Measurements from ENCODE around the gene OR2T8. TPM values are rescaled to one million over a fixed set of nuclear protein-coding genes. Genes with fewer than 3 reads are reported as not detected.
A peak's percentile ranks its signal among the peaks of the same experiment; 100 is the strongest.

Gene OR2T8
- total RNA-seq, 1 experiment from 2014 or later: not detected

DNA sequence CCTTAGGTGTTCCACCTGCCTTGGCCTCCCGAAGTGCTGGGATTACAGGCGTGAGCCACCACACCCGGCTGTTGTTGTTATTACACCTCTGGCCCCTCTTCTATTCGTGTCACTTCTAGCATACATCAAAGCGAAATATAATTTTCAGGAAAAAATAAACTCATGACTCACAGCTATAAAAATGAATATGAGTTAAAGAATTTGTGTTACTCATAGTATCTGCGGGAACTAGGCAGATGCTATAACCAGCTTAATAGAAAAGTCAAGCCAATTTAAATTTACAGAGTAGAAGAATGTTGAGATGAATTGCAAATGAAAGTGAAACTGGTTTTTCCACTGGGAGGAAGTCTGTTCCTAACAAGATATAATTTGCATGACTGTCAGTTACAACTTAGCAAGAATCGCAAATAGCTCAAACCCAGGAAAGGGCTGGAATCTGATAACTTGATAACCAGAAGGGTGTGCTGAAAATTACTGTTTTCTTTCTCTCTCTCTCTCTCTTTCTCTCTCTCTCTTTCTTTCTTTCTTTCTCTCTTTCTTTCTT lies 13.5 kb upstream of the OR2T8 start:
- H3K27me3 Mint-ChIP-seq (ENCODE audit: low read depth): peaks cover 11% of the 10 kb centered on the region
- H3K36me3 Mint-ChIP-seq: peaks cover 66% of the 10 kb centered on the region
- peaks cover 54% of the 10 kb centered on the region for H3K4me1 Mint-ChIP-seq
- ATAC-seq (peak; percentile 79), DNase-seq (ENCODE audit: low spot score) (no peak)
- peaks cover 73% of the 10 kb centered on the region for H3K9me3 Mint-ChIP-seq
- CTCF ChIA-PET: interaction anchor here (0.6 to 0.7 kb wide), 2 partner anchors 12 to 31 kb away, joined by 3 read pairs; no protein-coding TSS in a partner anchor
- POLR2A ChIA-PET: no interaction called here
- 0 out of 2 replicates have a peak overlapping the region, but pooled peaks have one; percentile 6 for H3K4me3 Mint-ChIP-seq
- TF ChIP-seq, protein P1, sequence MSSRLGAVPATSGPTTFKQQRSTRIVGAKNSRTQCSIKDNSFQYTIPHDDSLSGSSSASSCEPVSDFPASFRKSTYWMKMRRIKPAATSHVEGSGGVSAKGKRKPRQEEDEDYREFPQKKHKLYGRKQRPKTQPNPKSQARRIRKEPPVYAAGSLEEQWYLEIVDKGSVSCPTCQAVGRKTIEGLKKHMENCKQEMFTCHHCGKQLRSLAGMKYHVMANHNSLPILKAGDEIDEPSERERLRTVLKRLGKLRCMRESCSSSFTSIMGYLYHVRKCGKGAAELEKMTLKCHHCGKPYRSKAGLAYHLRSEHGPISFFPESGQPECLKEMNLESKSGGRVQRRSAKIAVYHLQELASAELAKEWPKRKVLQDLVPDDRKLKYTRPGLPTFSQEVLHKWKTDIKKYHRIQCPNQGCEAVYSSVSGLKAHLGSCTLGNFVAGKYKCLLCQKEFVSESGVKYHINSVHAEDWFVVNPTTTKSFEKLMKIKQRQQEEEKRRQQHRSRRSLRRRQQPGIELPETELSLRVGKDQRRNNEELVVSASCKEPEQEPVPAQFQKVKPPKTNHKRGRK (CRISPR knock-in tag; IDR thresholded peaks at IDR 0.05; ENCODE audit: borderline replicate concordance): peak; percentile 97
- TF ChIP-seq IRF2 (CRISPR knock-in tag; IDR thresholded peaks at IDR 0.05; ENCODE audit: borderline replicate concordance, low read depth): no peak
- TF ChIP-seq, protein P2, sequence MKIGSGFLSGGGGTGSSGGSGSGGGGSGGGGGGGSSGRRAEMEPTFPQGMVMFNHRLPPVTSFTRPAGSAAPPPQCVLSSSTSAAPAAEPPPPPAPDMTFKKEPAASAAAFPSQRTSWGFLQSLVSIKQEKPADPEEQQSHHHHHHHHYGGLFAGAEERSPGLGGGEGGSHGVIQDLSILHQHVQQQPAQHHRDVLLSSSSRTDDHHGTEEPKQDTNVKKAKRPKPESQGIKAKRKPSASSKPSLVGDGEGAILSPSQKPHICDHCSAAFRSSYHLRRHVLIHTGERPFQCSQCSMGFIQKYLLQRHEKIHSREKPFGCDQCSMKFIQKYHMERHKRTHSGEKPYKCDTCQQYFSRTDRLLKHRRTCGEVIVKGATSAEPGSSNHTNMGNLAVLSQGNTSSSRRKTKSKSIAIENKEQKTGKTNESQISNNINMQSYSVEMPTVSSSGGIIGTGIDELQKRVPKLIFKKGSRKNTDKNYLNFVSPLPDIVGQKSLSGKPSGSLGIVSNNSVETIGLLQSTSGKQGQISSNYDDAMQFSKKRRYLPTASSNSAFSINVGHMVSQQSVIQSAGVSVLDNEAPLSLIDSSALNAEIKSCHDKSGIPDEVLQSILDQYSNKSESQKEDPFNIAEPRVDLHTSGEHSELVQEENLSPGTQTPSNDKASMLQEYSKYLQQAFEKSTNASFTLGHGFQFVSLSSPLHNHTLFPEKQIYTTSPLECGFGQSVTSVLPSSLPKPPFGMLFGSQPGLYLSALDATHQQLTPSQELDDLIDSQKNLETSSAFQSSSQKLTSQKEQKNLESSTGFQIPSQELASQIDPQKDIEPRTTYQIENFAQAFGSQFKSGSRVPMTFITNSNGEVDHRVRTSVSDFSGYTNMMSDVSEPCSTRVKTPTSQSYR (CRISPR knock-in tag; IDR thresholded peaks at IDR 0.05): no peak
- TF ChIP-seq, protein P3, sequence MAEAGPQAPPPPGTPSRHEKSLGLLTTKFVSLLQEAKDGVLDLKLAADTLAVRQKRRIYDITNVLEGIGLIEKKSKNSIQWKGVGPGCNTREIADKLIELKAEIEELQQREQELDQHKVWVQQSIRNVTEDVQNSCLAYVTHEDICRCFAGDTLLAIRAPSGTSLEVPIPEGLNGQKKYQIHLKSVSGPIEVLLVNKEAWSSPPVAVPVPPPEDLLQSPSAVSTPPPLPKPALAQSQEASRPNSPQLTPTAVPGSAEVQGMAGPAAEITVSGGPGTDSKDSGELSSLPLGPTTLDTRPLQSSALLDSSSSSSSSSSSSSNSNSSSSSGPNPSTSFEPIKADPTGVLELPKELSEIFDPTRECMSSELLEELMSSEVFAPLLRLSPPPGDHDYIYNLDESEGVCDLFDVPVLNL (CRISPR knock-in tag; IDR thresholded peaks at IDR 0.05; ENCODE audit: borderline replicate concordance, low read depth): no peak
- no peak for TF ChIP-seq GTF2I (CRISPR knock-in tag; conservative IDR thresholded peaks at IDR 0.05)
- H3K27ac Mint-ChIP-seq: peak overlapping the region; percentile 84

DNA sequence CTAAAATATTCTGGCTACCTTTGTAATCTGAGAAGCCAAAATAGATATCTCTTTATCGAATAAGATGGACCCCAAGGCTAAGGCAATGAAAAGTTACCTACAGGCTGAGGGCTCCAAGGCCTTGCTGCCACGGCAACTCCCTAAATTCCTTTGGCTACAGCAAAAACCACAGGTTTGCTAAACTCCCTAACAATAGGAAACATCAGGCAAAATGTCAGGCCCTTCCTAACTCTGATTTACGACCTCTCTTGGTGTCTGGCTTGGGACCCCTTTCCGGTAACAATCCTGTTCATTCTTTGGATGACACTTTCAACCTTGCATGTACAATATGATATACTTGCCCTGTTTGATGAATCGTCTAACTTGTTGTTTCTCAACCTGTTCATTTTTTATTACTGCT lies 11.3 kb upstream of the OR2T8 start:
- peaks cover 70% of the 10 kb centered on the region for H3K36me3 Mint-ChIP-seq
- ChIA-PET POLR2A (no interaction called here), CTCF (no interaction called here)
- DNase-seq (ENCODE audit: low spot score) (no peak), ATAC-seq (no peak)
- H3K27ac Mint-ChIP-seq: no peak overlapping the region
- H3K27me3 Mint-ChIP-seq (ENCODE audit: low read depth): peaks cover 11% of the 10 kb centered on the region
- peaks cover 44% of the 10 kb centered on the region for H3K4me1 Mint-ChIP-seq
- no peak overlapping the region for H3K4me3 Mint-ChIP-seq
- peaks cover 74% of the 10 kb centered on the region for H3K9me3 Mint-ChIP-seq
- TF ChIP-seq, protein P4, sequence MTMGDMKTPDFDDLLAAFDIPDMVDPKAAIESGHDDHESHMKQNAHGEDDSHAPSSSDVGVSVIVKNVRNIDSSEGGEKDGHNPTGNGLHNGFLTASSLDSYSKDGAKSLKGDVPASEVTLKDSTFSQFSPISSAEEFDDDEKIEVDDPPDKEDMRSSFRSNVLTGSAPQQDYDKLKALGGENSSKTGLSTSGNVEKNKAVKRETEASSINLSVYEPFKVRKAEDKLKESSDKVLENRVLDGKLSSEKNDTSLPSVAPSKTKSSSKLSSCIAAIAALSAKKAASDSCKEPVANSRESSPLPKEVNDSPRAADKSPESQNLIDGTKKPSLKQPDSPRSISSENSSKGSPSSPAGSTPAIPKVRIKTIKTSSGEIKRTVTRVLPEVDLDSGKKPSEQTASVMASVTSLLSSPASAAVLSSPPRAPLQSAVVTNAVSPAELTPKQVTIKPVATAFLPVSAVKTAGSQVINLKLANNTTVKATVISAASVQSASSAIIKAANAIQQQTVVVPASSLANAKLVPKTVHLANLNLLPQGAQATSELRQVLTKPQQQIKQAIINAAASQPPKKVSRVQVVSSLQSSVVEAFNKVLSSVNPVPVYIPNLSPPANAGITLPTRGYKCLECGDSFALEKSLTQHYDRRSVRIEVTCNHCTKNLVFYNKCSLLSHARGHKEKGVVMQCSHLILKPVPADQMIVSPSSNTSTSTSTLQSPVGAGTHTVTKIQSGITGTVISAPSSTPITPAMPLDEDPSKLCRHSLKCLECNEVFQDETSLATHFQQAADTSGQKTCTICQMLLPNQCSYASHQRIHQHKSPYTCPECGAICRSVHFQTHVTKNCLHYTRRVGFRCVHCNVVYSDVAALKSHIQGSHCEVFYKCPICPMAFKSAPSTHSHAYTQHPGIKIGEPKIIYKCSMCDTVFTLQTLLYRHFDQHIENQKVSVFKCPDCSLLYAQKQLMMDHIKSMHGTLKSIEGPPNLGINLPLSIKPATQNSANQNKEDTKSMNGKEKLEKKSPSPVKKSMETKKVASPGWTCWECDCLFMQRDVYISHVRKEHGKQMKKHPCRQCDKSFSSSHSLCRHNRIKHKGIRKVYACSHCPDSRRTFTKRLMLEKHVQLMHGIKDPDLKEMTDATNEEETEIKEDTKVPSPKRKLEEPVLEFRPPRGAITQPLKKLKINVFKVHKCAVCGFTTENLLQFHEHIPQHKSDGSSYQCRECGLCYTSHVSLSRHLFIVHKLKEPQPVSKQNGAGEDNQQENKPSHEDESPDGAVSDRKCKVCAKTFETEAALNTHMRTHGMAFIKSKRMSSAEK (CRISPR knock-in tag; IDR thresholded peaks at IDR 0.05; ENCODE audit: borderline replicate concordance): no peak

DNA sequence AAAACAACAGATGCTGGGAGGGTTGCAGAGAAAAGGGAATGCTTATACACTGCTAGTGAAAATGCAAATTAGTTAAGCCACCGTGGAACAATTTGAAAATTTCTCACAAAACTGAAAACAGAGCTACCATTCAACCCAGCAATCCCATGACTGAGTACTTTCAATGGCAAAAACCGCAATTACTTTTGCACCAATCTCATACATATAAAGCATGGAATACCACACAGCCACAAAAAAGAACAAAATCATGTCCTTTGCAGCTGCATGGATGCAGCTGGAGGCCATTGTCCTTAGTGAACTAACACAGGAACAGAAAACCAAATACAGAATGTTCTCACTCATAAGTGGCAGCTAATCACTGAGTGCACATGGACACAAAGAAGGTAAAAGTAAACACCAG lies 6.3 kb upstream of the OR2T8 start:
- H3K4me1 Mint-ChIP-seq: peaks cover 4% of the 10 kb centered on the region
- DNase-seq (ENCODE audit: low spot score) (no peak), ATAC-seq (no peak)
- CTCF ChIA-PET: no interaction called here
- no peak overlapping the region for H3K27ac Mint-ChIP-seq
- peaks cover 37% of the 10 kb centered on the region for H3K36me3 Mint-ChIP-seq
- no peaks in the 10 kb centered on the region; the same call in 1 of the 2 replicates for H3K27me3 Mint-ChIP-seq (ENCODE audit: low read depth)
- peaks cover 60% of the 10 kb centered on the region for H3K9me3 Mint-ChIP-seq
- POLR2A ChIA-PET: no interaction called here
- H3K4me3 Mint-ChIP-seq: no peak overlapping the region
- TF ChIP-seq, protein P5, sequence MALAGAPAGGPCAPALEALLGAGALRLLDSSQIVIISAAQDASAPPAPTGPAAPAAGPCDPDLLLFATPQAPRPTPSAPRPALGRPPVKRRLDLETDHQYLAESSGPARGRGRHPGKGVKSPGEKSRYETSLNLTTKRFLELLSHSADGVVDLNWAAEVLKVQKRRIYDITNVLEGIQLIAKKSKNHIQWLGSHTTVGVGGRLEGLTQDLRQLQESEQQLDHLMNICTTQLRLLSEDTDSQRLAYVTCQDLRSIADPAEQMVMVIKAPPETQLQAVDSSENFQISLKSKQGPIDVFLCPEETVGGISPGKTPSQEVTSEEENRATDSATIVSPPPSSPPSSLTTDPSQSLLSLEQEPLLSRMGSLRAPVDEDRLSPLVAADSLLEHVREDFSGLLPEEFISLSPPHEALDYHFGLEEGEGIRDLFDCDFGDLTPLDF (CRISPR knock-in tag; IDR thresholded peaks at IDR 0.05): no peak
- no peak for TF ChIP-seq ZNF263 (CRISPR knock-in tag; IDR thresholded peaks at IDR 0.05; ENCODE audit: low read depth)
- TF ChIP-seq, protein P6, sequence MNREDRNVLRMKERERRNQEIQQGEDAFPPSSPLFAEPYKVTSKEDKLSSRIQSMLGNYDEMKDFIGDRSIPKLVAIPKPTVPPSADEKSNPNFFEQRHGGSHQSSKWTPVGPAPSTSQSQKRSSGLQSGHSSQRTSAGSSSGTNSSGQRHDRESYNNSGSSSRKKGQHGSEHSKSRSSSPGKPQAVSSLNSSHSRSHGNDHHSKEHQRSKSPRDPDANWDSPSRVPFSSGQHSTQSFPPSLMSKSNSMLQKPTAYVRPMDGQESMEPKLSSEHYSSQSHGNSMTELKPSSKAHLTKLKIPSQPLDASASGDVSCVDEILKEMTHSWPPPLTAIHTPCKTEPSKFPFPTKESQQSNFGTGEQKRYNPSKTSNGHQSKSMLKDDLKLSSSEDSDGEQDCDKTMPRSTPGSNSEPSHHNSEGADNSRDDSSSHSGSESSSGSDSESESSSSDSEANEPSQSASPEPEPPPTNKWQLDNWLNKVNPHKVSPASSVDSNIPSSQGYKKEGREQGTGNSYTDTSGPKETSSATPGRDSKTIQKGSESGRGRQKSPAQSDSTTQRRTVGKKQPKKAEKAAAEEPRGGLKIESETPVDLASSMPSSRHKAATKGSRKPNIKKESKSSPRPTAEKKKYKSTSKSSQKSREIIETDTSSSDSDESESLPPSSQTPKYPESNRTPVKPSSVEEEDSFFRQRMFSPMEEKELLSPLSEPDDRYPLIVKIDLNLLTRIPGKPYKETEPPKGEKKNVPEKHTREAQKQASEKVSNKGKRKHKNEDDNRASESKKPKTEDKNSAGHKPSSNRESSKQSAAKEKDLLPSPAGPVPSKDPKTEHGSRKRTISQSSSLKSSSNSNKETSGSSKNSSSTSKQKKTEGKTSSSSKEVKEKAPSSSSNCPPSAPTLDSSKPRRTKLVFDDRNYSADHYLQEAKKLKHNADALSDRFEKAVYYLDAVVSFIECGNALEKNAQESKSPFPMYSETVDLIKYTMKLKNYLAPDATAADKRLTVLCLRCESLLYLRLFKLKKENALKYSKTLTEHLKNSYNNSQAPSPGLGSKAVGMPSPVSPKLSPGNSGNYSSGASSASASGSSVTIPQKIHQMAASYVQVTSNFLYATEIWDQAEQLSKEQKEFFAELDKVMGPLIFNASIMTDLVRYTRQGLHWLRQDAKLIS (CRISPR knock-in tag; IDR thresholded peaks at IDR 0.05; ENCODE audit: borderline replicate concordance): no peak
- TF ChIP-seq RORB (CRISPR knock-in tag; IDR thresholded peaks at IDR 0.05): no peak
- no peak for TF ChIP-seq GTF2I (CRISPR knock-in tag; conservative IDR thresholded peaks at IDR 0.05)
- no peak for TF ChIP-seq JUN (CRISPR knock-in tag; IDR thresholded peaks at IDR 0.05)
- no peak for TF ChIP-seq FOXP1 (CRISPR knock-in tag; IDR thresholded peaks at IDR 0.05; ENCODE audit: borderline replicate concordance)
- TF ChIP-seq NR3C1 (CRISPR knock-in tag; conservative IDR thresholded peaks at IDR 0.05; ENCODE audit: low read depth): no peak
- no peak for TF ChIP-seq JAZF1 (CRISPR knock-in tag; IDR thresholded peaks at IDR 0.05)
- no peak for TF ChIP-seq ZNF671 (CRISPR knock-in tag; IDR thresholded peaks at IDR 0.05)

Measured in WTC11 (cell line).